Glutamatergic neuron (in vitro differentiated cells): ENCODE data around the gene ADARB2. TPM values are rescaled to one million over a fixed set of nuclear protein-coding genes. Genes with fewer than 3 reads are reported as not detected.

Experiments used
- DNase-seq: peaks from one replicate; pipeline ENCODE4 v3.0.0; 2022
- H3K27ac Mint-ChIP-seq: one replicate; pipeline ENCODE4 v1.8.0; 2020; ENCODE audit warnings: mild to moderate bottlenecking, mixed read lengths, inconsistent platforms; ENCODE audit not compliant: unreplicated experiment
- H3K27me3 Mint-ChIP-seq: one replicate; pipeline ENCODE4 v1.8.0; 2020; ENCODE audit warnings: mild to moderate bottlenecking, moderate library complexity, mixed read lengths, inconsistent platforms; ENCODE audit not compliant: unreplicated experiment
- H3K36me3 Mint-ChIP-seq: one replicate; pipeline ENCODE4 v1.8.0; 2020; ENCODE audit warnings: mild to moderate bottlenecking, mixed read lengths, inconsistent platforms; ENCODE audit not compliant: unreplicated experiment
- H3K4me1 Mint-ChIP-seq: one replicate; pipeline ENCODE4 v1.8.0; 2020; ENCODE audit warnings: mild to moderate bottlenecking, low read depth, mixed read lengths, inconsistent platforms; ENCODE audit not compliant: unreplicated experiment
- H3K4me3 Mint-ChIP-seq: one replicate; pipeline ENCODE4 v1.8.0; 2020; ENCODE audit warnings: mild to moderate bottlenecking, mixed read lengths, inconsistent platforms; ENCODE audit not compliant: unreplicated experiment
- H3K9me3 Mint-ChIP-seq: one replicate; pipeline ENCODE4 v1.8.0; 2020; ENCODE audit warnings: mild to moderate bottlenecking, moderate library complexity, mixed read lengths, inconsistent platforms; ENCODE audit not compliant: unreplicated experiment
- total RNA-seq: library from RNA; stranded (reverse); fragmentation: NEBNext Ultra II Directional; extraction: Animal tissue kit (Norgen Biotek cat#: 25700); gene quantifications from one replicate; pipeline ENCODE4 v1.2.1, GENCODE V29; 2021; ENCODE audit not compliant: unreplicated experiment
- TF ChIP-seq, protein P1 (sequence below): fragments of 200-600 bp; sonication (generic); IDR thresholded peaks from one replicate; pipeline ENCODE4 v1.5.0; 2021; ENCODE audit not compliant: partially characterized antibody, unreplicated experiment

The ADARB2 gene
- total RNA-seq, 1 donor from 2014 or later, result 20.6 TPM

- Mint-ChIP-seq H3K27ac (no peak overlapping the region), H3K36me3 (peaks cover 5% of the 10 kb centered on the region), H3K27me3 (peaks cover 6% of the 10 kb centered on the region), H3K4me1 (peaks cover 10% of the 10 kb centered on the region), H3K4me3 (no peak overlapping the region), H3K9me3 (peaks cover 7% of the 10 kb centered on the region)
- DNase-seq, result no peak
- TF ChIP-seq, protein P1, sequence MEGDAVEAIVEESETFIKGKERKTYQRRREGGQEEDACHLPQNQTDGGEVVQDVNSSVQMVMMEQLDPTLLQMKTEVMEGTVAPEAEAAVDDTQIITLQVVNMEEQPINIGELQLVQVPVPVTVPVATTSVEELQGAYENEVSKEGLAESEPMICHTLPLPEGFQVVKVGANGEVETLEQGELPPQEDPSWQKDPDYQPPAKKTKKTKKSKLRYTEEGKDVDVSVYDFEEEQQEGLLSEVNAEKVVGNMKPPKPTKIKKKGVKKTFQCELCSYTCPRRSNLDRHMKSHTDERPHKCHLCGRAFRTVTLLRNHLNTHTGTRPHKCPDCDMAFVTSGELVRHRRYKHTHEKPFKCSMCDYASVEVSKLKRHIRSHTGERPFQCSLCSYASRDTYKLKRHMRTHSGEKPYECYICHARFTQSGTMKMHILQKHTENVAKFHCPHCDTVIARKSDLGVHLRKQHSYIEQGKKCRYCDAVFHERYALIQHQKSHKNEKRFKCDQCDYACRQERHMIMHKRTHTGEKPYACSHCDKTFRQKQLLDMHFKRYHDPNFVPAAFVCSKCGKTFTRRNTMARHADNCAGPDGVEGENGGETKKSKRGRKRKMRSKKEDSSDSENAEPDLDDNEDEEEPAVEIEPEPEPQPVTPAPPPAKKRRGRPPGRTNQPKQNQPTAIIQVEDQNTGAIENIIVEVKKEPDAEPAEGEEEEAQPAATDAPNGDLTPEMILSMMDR, result no peak
Observed at GRCh38 chr10:1508096-1508495, 229.2 kb downstream of the ADARB2 start.

DNA sequence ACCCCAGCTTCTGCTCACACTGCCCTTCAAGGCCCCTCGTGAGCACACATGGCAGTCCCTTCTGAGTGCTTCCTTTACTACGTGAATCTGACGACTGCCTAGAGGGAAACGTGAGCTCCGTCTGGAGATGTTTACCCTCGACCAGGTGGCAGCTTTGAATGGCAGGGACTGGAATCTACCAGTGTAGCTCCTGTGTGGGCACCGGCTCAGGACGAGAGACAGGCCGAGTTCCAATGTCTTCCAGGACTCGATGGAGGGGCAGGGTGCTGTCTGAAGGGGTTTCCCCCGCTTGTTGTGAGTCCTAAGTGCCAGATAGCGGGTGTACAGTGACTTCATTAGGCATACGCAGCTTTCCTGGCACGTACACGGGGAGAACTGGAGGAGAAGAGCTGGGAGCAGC, 229.9 kb downstream of the ADARB2 start:
- H3K27me3 Mint-ChIP-seq, result peaks cover 6% of the 10 kb centered on the region
- H3K9me3 Mint-ChIP-seq, result peaks cover 5% of the 10 kb centered on the region
- no peak overlapping the region for H3K27ac Mint-ChIP-seq
- DNase-seq, result no peak
- no peak overlapping the region for H3K4me3 Mint-ChIP-seq
- peaks cover 5% of the 10 kb centered on the region for H3K36me3 Mint-ChIP-seq
- TF ChIP-seq, protein P1, result no peak
- peaks cover 10% of the 10 kb centered on the region for H3K4me1 Mint-ChIP-seq

DNA sequence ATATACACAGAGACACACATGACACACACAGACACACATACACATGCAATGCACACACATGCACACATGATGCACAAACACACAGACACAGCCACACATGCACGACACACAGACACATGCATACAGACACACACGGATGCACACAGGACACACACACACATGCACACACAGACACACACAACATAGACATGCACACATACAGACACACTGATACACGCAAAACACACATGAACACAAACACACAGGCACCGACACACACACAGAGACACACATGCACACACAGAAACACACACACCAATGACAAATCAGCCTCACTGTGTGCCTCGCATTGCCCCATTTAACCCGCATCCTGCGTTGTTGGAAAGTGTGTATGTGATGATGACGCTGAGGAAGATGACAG, 232.4 kb downstream of the ADARB2 start:
- TF ChIP-seq, protein P1, result no peak
- H3K27ac Mint-ChIP-seq, result no peak overlapping the region
- no peaks in the 10 kb centered on the region for H3K36me3 Mint-ChIP-seq
- no peak for DNase-seq
- no peak overlapping the region for H3K4me3 Mint-ChIP-seq
- peaks cover 9% of the 10 kb centered on the region for H3K4me1 Mint-ChIP-seq
- peaks cover 3% of the 10 kb centered on the region for H3K27me3 Mint-ChIP-seq
- H3K9me3 Mint-ChIP-seq, result peaks cover under 1% of the 10 kb centered on the region

- H3K27ac Mint-ChIP-seq, result no peak overlapping the region
- TF ChIP-seq, protein P1, result no peak
- H3K36me3 Mint-ChIP-seq, result no peaks in the 10 kb centered on the region
- no peak for DNase-seq
- H3K4me1 Mint-ChIP-seq, result peaks cover 3% of the 10 kb centered on the region
- H3K27me3 Mint-ChIP-seq, result peaks cover 1% of the 10 kb centered on the region
- H3K9me3 Mint-ChIP-seq, result no peaks in the 10 kb centered on the region
- no peak overlapping the region for H3K4me3 Mint-ChIP-seq
Observed at GRCh38 chr10:1504286-1504685, 233.0 kb downstream of the ADARB2 start.

GRCh38 chr10:1502451-1502850, 234.9 kb downstream of the ADARB2 start:
- H3K9me3 Mint-ChIP-seq, result no peaks in the 10 kb centered on the region
- H3K4me3 Mint-ChIP-seq, result no peak overlapping the region
- H3K27me3 Mint-ChIP-seq, result peaks cover 1% of the 10 kb centered on the region
- no peak overlapping the region for H3K27ac Mint-ChIP-seq
- TF ChIP-seq, protein P1, result no peak
- DNase-seq, result no peak
- H3K4me1 Mint-ChIP-seq, result peaks cover 2% of the 10 kb centered on the region
- H3K36me3 Mint-ChIP-seq, result no peaks in the 10 kb centered on the region
